Activated naive CD8-positive, alpha-beta T cell treated with anti-CD3 and anti-CD28 coated beads, Interleukin-2, amount 50 U/mL, for 24 hours (primary cell): ENCODE results near the gene ARHGAP8.
A peak's percentile ranks its signal among the peaks of the same experiment; 100 is the strongest.
"Not testable (repeated sequence)": the region's sequence is repeated elsewhere in the genome, so short reads cannot be mapped to it uniquely, and the experiment has no call there.

Source experiments
- ATAC-seq: fragments of 150-1000 bp; cut with Tn5 transposase; one replicate; pipeline ENCODE4 v1.10.0; 2021
- DNase-seq: peaks from one replicate; pipeline ENCODE4 v3.0.0; 2021
- H3K27ac Mint-ChIP-seq: one replicate; pipeline ENCODE4 v1.8.0; 2021; ENCODE audit warnings: mild to moderate bottlenecking, mixed read lengths
- H3K27me3 Mint-ChIP-seq: one replicate; pipeline ENCODE4 v1.8.0; 2021; ENCODE audit warnings: mixed read lengths
- H3K36me3 Mint-ChIP-seq: one replicate; pipeline ENCODE4 v1.8.0; 2021; ENCODE audit warnings: low read depth, mixed read lengths
- H3K4me1 Mint-ChIP-seq: one replicate; pipeline ENCODE4 v1.8.0; 2021; ENCODE audit warnings: mixed read lengths
- H3K4me3 Mint-ChIP-seq: one replicate; pipeline ENCODE4 v1.8.0; 2021; ENCODE audit warnings: mild to moderate bottlenecking, moderate library complexity, mixed read lengths
- H3K9me3 Mint-ChIP-seq: one replicate; pipeline ENCODE4 v1.8.0; 2021; ENCODE audit warnings: mixed read lengths

ARHGAP8 gene

GRCh38 chr22:44846726-44847275, 94.4 kb downstream of the ARHGAP8 start:
- no peaks in the 10 kb centered on the region for H3K36me3 Mint-ChIP-seq
- H3K4me1 Mint-ChIP-seq = no peaks in the 10 kb centered on the region
- DNase-seq (no peak), ATAC-seq (no peak)
- H3K27ac Mint-ChIP-seq = no peak overlapping the region
- H3K4me3 Mint-ChIP-seq = no peak overlapping the region
- H3K27me3 Mint-ChIP-seq = peaks cover 3% of the 10 kb centered on the region
- peaks cover 5% of the 10 kb centered on the region for H3K9me3 Mint-ChIP-seq

- ATAC-seq (no peak), DNase-seq (no peak)
- Mint-ChIP-seq H3K9me3 (peaks cover 5% of the 10 kb centered on the region), H3K27me3 (peaks cover 3% of the 10 kb centered on the region), H3K4me1 (no peaks in the 10 kb centered on the region), H3K27ac (no peak overlapping the region), H3K36me3 (no peaks in the 10 kb centered on the region), H3K4me3 (no peak overlapping the region)
Measured at GRCh38 chr22:44847380-44847779, 95.0 kb downstream of the ARHGAP8 start.

GRCh38 chr22:44847892-44848291, 95.5 kb downstream of the ARHGAP8 start:
- no peak overlapping the region for H3K27ac Mint-ChIP-seq
- H3K4me1 Mint-ChIP-seq = no peaks in the 10 kb centered on the region
- H3K4me3 Mint-ChIP-seq = no peak overlapping the region
- H3K36me3 Mint-ChIP-seq = no peaks in the 10 kb centered on the region
- no peak for DNase-seq
- peaks cover 5% of the 10 kb centered on the region for H3K9me3 Mint-ChIP-seq
- H3K27me3 Mint-ChIP-seq = peaks cover 3% of the 10 kb centered on the region
- ATAC-seq = no peak

GRCh38 chr22:44848296-44848741, 95.9 kb downstream of the ARHGAP8 start:
- Mint-ChIP-seq H3K27ac (no peak overlapping the region), H3K4me1 (no peaks in the 10 kb centered on the region), H3K36me3 (no peaks in the 10 kb centered on the region), H3K9me3 (peaks cover 5% of the 10 kb centered on the region), H3K27me3 (peaks cover 3% of the 10 kb centered on the region), H3K4me3 (no peak overlapping the region)
- DNase-seq (no peak), ATAC-seq (no peak)

- no peak overlapping the region for H3K4me3 Mint-ChIP-seq
- ATAC-seq = no peak
- H3K36me3 Mint-ChIP-seq = no peaks in the 10 kb centered on the region
- H3K27ac Mint-ChIP-seq = no peak overlapping the region
- H3K9me3 Mint-ChIP-seq = peaks cover 3% of the 10 kb centered on the region
- no peaks in the 10 kb centered on the region for H3K4me1 Mint-ChIP-seq
- peaks cover 3% of the 10 kb centered on the region for H3K27me3 Mint-ChIP-seq
- no peak for DNase-seq
Measured at GRCh38 chr22:44848791-44849420, 96.5 kb downstream of the ARHGAP8 start.

GRCh38 chr22:44850946-44851345, 98.6 kb downstream of the ARHGAP8 start:
- ATAC-seq = no peak
- peaks cover 2% of the 10 kb centered on the region for H3K27me3 Mint-ChIP-seq
- no peak overlapping the region for H3K4me3 Mint-ChIP-seq
- H3K4me1 Mint-ChIP-seq = no peaks in the 10 kb centered on the region
- H3K27ac Mint-ChIP-seq = no peak overlapping the region
- no peaks in the 10 kb centered on the region for H3K36me3 Mint-ChIP-seq
- no peaks in the 10 kb centered on the region for H3K9me3 Mint-ChIP-seq
- DNase-seq = no peak

- H3K9me3 Mint-ChIP-seq, H3K36me3 Mint-ChIP-seq, H3K4me3 Mint-ChIP-seq, H3K27ac Mint-ChIP-seq, DNase-seq, H3K27me3 Mint-ChIP-seq, ATAC-seq, H3K4me1 Mint-ChIP-seq: not testable (repeated sequence)
Measured at GRCh38 chr22:44854641-44855040, 102.3 kb downstream of the ARHGAP8 start.

- Mint-ChIP-seq H3K4me3 (no peak overlapping the region), H3K36me3 (no peaks in the 10 kb centered on the region), H3K27ac (no peak overlapping the region), H3K27me3 (peaks cover 2% of the 10 kb centered on the region), H3K4me1 (no peaks in the 10 kb centered on the region), H3K9me3 (no peaks in the 10 kb centered on the region)
- ATAC-seq = peak; percentile 45
- no peak for DNase-seq
Measured at GRCh38 chr22:44855855-44856254, 103.5 kb downstream of the ARHGAP8 start.

GRCh38 chr22:44858819-44859218, 106.4 kb downstream of the ARHGAP8 start:
- not testable (repeated sequence) for H3K4me1 Mint-ChIP-seq, ATAC-seq, H3K9me3 Mint-ChIP-seq, H3K4me3 Mint-ChIP-seq, DNase-seq, H3K36me3 Mint-ChIP-seq, H3K27me3 Mint-ChIP-seq, H3K27ac Mint-ChIP-seq

- Mint-ChIP-seq H3K4me1 (no peaks in the 10 kb centered on the region), H3K27me3 (no peaks in the 10 kb centered on the region), H3K9me3 (no peaks in the 10 kb centered on the region), H3K4me3 (no peak overlapping the region), H3K36me3 (no peaks in the 10 kb centered on the region), H3K27ac (no peak overlapping the region)
- no peak for DNase-seq
- no peak for ATAC-seq
Measured at GRCh38 chr22:44859641-44860040, 107.3 kb downstream of the ARHGAP8 start.

- no peaks in the 10 kb centered on the region for H3K36me3 Mint-ChIP-seq
- DNase-seq (no peak), ATAC-seq (no peak)
- no peaks in the 10 kb centered on the region for H3K4me1 Mint-ChIP-seq
- no peaks in the 10 kb centered on the region for H3K27me3 Mint-ChIP-seq
- H3K4me3 Mint-ChIP-seq = no peak overlapping the region
- H3K9me3 Mint-ChIP-seq = no peaks in the 10 kb centered on the region
- no peak overlapping the region for H3K27ac Mint-ChIP-seq
Measured at GRCh38 chr22:44860311-44860710, 107.9 kb downstream of the ARHGAP8 start.

GRCh38 chr22:44861245-44861644, 108.9 kb downstream of the ARHGAP8 start:
- DNase-seq (no peak), ATAC-seq (no peak)
- Mint-ChIP-seq H3K9me3 (no peaks in the 10 kb centered on the region), H3K27me3 (no peaks in the 10 kb centered on the region), H3K4me1 (no peaks in the 10 kb centered on the region), H3K4me3 (no peak overlapping the region), H3K27ac (no peak overlapping the region), H3K36me3 (no peaks in the 10 kb centered on the region)

- Mint-ChIP-seq H3K4me1 (no peaks in the 10 kb centered on the region), H3K27me3 (no peaks in the 10 kb centered on the region), H3K36me3 (no peaks in the 10 kb centered on the region), H3K27ac (no peak overlapping the region), H3K9me3 (no peaks in the 10 kb centered on the region), H3K4me3 (no peak overlapping the region)
- DNase-seq (no peak), ATAC-seq (no peak)
Measured at GRCh38 chr22:44862281-44862680, 109.9 kb downstream of the ARHGAP8 start.

- DNase-seq = no peak
- H3K27me3 Mint-ChIP-seq = no peaks in the 10 kb centered on the region
- H3K4me3 Mint-ChIP-seq = no peak overlapping the region
- H3K36me3 Mint-ChIP-seq = no peaks in the 10 kb centered on the region
- ATAC-seq = no peak
- no peak overlapping the region for H3K27ac Mint-ChIP-seq
- no peaks in the 10 kb centered on the region for H3K4me1 Mint-ChIP-seq
- no peaks in the 10 kb centered on the region for H3K9me3 Mint-ChIP-seq
Measured at GRCh38 chr22:44862981-44863860, 110.8 kb downstream of the ARHGAP8 start.
